Small intestine (tissue), 7 donors: Measurements from ENCODE around the gene PLCB3. TPM values are rescaled to one million over a fixed set of nuclear protein-coding genes. Genes with fewer than 3 reads are reported as not detected.

Source experiments
- DNase-seq, 2 donors: peaks; one replicate each; pipeline versions ENCODE4 v3.0.0 to v3.0.0-alpha.2; 2013
- FAIRE-seq: peaks from 2 replicates; lab custom pipeline; 2012; peaks lifted over from hg19 to GRCh38; lab: Jason Lieb, UNC
- H3K27ac ChIP-seq, 3 donors: one replicate each; pipeline ENCODE4 v1.5.1; 2013; ENCODE audit warnings: low read length in 2 of 3, mild to moderate bottlenecking in 2 of 3, control low read depth in 1 of 3, inconsistent platforms in 1 of 3, low read depth in 1 of 3, moderate library complexity in 1 of 3
- H3K27me3 ChIP-seq, 3 donors: one replicate each; pipeline ENCODE4 v1.6.1; 2013; ENCODE audit warnings: low read length in 3 of 3, inconsistent platforms in 1 of 3; ENCODE audit not compliant: control insufficient read depth in 3 of 3, insufficient read depth in 3 of 3
- H3K36me3 ChIP-seq, 3 donors: one replicate each; pipeline ENCODE4 v1.6.1; 2013; ENCODE audit warnings: low read length in 3 of 3, inconsistent platforms in 1 of 3, low read depth in 1 of 3, mild to moderate bottlenecking in 1 of 3, moderate library complexity in 1 of 3; ENCODE audit not compliant: control insufficient read depth in 3 of 3, insufficient read depth in 2 of 3
- H3K4me1 ChIP-seq, 3 donors: one replicate each; pipeline ENCODE4 v1.6.1; 2013; ENCODE audit warnings: low read length in 2 of 3, inconsistent platforms in 1 of 3, low read depth in 1 of 3, mild to moderate bottlenecking in 1 of 3, moderate library complexity in 1 of 3; ENCODE audit not compliant: control insufficient read depth in 3 of 3, insufficient read depth in 2 of 3
- H3K4me3 ChIP-seq, 3 donors: one replicate each; pipeline ENCODE4 v1.5.1; 2013; ENCODE audit warnings: low read length in 3 of 3, control low read depth in 1 of 3, inconsistent platforms in 1 of 3, low read depth in 1 of 3, mild to moderate bottlenecking in 1 of 3, moderate library complexity in 1 of 3
- H3K9me3 ChIP-seq, 2 donors: one replicate each; pipeline ENCODE4 v1.6.1; 2013; ENCODE audit warnings: low read depth in 1 of 2, low read length in 1 of 2; ENCODE audit not compliant: control insufficient read depth in 2 of 2, insufficient read depth in 1 of 2
- WGBS, 3 donors: extraction: QIAGEN DNeasy Blood & Tissue Kit; methylation state at CpG; one replicate each; pipeline ENCODE4 v1.1.7; 2013; 5-methylcytosine and 5-hydroxymethylcytosine counted together
- polyA plus RNA-seq, 4 donors: library from polyadenylated mRNA; stranded (reverse) in 3 of 4; unstranded in 1 of 4; fragments of 200-250 nt in 3 of 4; fragments of 120-200 nt in 1 of 4; gene quantifications; one replicate each; pipeline versions ENCODE4 v1.2.1 to v1.2.3, GENCODE V29; 2013
- donor health status: healthy with polysubstance abuse.
- donor health status: control.
- donor health status: control.
- donor health status: Bipolar disorder and iron deficiency.
- donor health status: healthy.

The PLCB3 gene
- polyA plus RNA-seq, 4 donors = 108 to 191 (median 125) TPM

DNA sequence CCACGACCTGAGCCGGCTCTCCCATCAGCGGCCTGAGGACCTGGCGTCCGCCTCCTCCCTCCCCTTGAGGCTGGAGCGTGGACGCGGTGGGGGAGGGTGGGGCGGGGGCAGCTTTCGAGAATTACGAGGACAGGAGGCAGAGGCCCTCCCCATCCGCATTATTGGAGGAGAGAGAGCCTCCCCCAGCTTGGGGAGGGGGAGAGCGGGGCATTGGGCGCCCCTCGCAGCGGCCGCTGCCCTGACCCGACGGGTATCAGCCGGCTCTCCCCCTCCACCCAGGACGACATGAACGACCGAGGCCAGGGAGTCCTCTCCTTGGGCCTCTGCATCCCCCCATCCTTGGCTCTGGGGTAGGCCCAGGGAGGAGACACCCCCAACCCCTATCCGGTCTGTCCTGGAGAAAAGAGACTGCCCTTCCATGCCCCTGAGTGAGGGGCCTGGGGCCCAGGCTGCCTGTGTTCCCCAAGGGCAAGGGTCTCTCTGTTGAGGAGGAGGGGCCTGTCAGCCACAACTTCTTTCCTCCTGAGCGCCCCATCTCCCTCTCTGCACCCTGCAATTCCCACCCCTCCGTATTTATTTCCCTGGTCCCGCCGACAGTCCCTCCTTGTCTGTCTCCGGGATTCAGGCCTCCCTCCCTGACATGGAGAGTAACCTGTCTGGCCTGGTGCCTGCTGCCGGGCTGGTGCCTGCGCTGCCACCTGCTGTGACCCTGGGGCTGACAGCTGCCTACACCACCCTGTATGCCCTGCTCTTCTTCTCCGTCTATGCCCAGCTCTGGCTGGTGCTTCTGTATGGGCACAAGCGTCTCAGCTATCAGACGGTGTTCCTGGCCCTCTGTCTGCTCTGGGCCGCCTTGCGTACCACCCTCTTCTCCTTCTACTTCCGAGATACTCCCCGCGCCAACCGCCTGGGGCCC, 34.8 kb downstream of the PLCB3 start:
- H3K4me1 ChIP-seq = peaks cover 0 to 20% (median 4%) of the 10 kb centered on the region in 3 donors
- WGBS, 3 donors = 24 to 28% (median 25%) methylated on average over 29 to 40 of the region's 40 CpGs
- DNase-seq = no peak
- H3K27ac ChIP-seq = peak overlapping the region in 2 of 3 donors; percentile 45 to 95
- peak overlapping the region; percentile 67 to 79 (median 71) for H3K4me3 ChIP-seq
- FAIRE-seq = no peak
- peaks cover 0 to 39% (median 0%) of the 10 kb centered on the region in 3 donors for H3K36me3 ChIP-seq
- H3K9me3 ChIP-seq = no peaks in the 10 kb centered on the region
- H3K27me3 ChIP-seq = peaks cover 0 to 13% (median 6%) of the 10 kb centered on the region in 3 donors

DNA sequence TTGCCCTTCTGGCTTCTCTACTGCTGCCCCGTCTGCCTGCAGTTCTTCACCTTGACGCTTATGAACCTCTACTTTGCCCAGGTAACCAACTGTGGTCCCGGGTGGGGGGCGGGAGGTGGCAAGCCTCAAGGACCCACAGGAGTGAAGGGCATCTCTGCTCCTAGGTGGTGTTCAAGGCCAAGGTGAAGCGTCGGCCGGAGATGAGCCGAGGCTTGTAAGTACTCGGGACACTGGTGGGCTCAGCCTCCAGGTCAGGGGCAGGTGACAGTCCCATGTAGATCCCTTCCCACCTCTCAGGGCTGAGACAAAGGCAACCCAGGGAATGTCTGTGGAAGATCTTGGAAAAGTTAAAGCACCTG, 35.5 kb downstream of the PLCB3 start:
- Histone ChIP-seq H3K27ac (no peak overlapping the region), H3K36me3 (peaks cover 0 to 34% (median 0%) of the 10 kb centered on the region in 3 donors), H3K9me3 (no peaks in the 10 kb centered on the region), H3K27me3 (peaks cover 2 to 16% (median 7%) of the 10 kb centered on the region in 3 donors), H3K4me3 (no peak overlapping the region), H3K4me1 (peaks cover 0 to 22% (median 4%) of the 10 kb centered on the region in 3 donors)
- 81 to 92% (median 85%) methylated on average over 9 of the region's 9 CpGs for whole genome bisulfite sequencing, 3 donors
- DNase-seq = no peak
- no peak for FAIRE-seq

DNA sequence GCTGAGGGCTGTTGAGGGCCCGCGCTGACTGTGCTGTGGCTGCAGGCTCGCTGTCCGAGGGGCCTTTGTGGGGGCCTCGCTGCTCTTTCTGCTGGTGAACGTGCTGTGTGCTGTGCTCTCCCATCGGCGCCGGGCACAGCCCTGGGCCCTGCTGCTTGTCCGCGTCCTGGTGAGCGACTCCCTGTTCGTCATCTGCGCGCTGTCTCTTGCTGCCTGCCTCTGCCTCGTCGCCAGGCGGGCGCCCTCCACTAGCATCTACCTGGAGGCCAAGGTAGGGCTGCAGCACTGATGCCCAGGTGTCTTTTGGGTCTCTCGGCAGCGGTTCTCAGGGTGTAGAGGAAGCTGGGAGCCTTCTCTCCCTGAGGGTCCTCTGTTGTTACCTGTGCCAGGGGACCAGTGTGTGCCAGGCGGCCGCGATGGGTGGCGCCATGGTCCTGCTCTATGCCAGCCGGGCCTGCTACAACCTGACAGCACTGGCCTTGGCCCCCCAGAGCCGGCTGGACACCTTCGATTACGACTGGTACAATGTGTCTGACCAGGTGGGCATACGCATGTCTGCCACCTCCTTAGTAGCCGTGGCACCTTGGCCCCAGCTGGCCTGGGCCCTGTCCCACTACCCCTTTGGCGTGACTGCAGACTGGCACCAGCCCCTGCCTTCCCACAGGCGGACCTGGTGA, 36.5 kb downstream of the PLCB3 start:
- 95 to 96% (median 95%) methylated on average over 32 to 33 of the region's 33 CpGs for WGBS, 3 donors
- Histone ChIP-seq H3K4me3 (no peak overlapping the region), H3K4me1 (peaks cover 0 to 22% (median 4%) of the 10 kb centered on the region in 3 donors), H3K27ac (no peak overlapping the region), H3K9me3 (no peaks in the 10 kb centered on the region), H3K27me3 (peaks cover 7 to 24% (median 8%) of the 10 kb centered on the region in 3 donors), H3K36me3 (peaks cover 0 to 25% (median 0%) of the 10 kb centered on the region in 3 donors)
- DNase-seq (no peak), FAIRE-seq (no peak)

DNA sequence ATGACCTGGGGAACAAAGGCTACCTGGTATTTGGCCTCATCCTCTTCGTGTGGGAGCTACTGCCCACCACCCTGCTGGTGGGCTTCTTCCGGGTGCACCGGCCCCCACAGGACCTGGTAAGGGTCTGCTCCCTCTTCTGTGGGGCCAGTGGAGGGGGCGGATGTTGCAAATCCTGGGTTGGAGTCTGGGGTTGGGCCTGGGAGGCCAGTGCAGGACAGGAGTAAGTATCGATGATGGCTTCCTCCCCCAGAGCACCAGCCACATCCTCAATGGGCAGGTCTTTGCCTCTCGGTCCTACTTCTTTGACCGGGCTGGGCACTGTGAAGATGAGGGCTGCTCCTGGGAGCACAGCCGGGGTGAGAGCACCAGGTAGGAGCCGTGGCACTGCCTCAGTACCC, 37.0 kb downstream of the PLCB3 start:
- Histone ChIP-seq H3K36me3 (peaks cover 0 to 20% (median 0%) of the 10 kb centered on the region in 3 donors), H3K4me1 (peaks cover 0 to 21% (median under 1%) of the 10 kb centered on the region in 3 donors), H3K9me3 (no peaks in the 10 kb centered on the region), H3K27me3 (peaks cover 7 to 29% (median 9%) of the 10 kb centered on the region in 3 donors), H3K27ac (no peak overlapping the region), H3K4me3 (no peak overlapping the region)
- no peak for DNase-seq
- 89 to 99% (median 94%) methylated on average over 9 of the region's 9 CpGs for WGBS, 3 donors
- no peak for FAIRE-seq

DNA sequence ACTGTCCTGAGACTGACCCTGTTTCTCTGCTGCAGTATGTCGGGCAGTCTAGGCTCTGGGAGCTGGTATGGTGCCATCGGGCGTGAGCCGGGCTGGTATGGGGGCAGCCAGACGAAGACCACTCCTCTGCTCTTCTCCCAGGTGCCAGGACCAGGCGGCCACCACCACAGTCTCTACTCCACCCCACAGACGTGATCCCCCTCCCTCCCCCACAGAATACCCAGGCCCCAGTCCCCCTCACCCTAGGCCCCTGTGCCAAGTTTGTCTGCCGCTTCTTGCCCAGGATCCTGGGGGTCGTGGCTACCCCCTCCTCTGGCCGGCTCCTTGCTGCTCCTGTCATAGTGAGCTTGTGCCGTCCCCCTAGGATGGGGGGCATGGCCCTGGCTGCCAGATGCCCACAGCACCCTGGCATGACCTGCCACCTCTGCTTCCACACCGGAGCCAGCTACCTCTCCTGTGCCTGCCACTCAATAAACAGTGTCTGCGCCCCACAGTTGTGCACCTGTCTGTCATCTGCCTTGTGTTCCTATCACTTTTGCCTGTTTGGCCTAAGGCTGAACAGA, 37.8 kb downstream of the PLCB3 start:
- Histone ChIP-seq H3K27me3 (peaks cover 9 to 36% (median 10%) of the 10 kb centered on the region in 3 donors), H3K27ac (no peak overlapping the region), H3K4me3 (no peak overlapping the region), H3K36me3 (peaks cover 0 to 18% (median 0%) of the 10 kb centered on the region in 3 donors), H3K4me1 (peaks cover 0 to 13% (median 0%) of the 10 kb centered on the region in 3 donors), H3K9me3 (no peaks in the 10 kb centered on the region)
- DNase-seq = no peak
- FAIRE-seq = no peak
- 91 to 93% (median 93%) methylated on average over 12 to 13 of the region's 13 CpGs for WGBS, 3 donors

DNA sequence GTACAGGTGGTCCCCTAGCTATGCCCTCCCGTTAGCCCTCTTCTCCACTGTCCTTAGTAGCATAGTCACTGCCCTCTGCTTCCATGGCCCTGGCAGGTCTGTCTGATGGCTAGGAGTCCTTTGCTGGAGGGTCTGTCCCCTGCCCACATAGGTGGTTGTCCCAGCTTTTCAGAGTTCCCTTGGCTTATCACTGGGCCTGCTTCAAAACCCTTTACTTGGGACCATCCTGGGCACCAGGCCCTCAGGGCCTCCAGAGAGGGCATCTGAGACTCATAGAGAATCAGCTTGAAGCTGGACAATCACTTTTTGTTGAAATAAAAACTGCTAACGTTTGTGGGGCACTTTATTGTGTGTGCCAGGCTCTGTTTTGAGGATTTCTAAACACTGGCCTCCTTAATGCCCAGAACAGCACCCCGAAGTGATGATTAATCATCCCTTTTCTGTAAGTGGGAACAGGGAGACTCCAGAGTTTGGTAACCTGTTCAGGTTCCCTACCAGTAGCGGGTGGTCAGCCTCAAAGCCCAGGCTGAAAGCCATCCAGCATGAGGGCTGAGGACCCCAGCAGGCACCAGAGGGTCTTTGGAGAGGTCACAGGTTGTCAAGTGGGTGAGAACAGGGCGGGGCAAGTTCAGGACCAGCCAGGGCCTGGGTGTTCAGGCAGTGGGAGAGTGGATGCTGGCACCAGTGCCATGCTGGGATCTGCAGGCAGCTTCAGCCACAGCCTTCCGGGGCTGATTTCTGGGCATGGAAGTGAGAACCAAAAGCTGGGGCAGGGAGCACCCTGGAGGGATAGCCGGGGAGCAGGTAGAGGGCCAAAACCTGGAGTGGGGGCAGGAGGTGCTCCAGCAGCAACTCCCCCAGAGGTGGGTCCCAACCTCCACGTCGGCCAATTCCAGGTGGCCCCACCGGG, 39.3 kb downstream of the PLCB3 start:
- DNase-seq (no peak), FAIRE-seq (no peak)
- peaks cover 11 to 51% (median 17%) of the 10 kb centered on the region in 3 donors for H3K27me3 ChIP-seq
- H3K4me3 ChIP-seq = no peak overlapping the region
- no peaks in the 10 kb centered on the region for H3K9me3 ChIP-seq
- H3K27ac ChIP-seq = no peak overlapping the region
- WGBS, 3 donors = 48 to 53% (median 53%) methylated on average over 8 to 10 of the region's 10 CpGs
- H3K36me3 ChIP-seq = peaks cover 0 to 16% (median 0%) of the 10 kb centered on the region in 3 donors
- peaks cover 0 to 10% (median 0%) of the 10 kb centered on the region in 3 donors for H3K4me1 ChIP-seq

DNA sequence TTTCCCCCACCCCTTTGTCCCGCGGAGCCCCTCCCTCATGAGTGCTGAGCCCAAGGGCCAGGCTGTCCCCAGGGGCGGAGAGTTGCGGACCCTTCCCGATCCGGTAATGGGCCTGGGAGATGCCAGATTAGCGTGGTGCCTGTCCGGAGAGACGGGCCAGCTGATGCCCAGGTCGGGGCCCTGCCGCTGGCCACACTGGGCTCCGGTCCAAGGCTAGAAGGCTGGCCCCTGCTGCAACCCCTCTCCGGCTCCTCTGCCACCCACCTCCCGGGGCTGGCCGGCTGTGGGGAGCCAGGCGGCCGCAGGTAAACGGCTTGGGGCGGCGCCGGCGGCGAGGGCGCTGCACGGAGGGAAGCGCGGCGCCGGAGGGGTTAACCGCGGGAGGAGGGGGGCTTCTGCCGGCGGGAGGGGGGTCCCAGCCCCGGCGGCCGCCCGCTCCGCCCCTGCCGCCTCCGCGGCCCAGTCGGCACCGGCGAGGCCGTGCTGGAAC, 40.0 kb downstream of the PLCB3 start, which contains the start of gene KCNK4:
TSS of gene KCNK4 (plus strand) at position 41 of the 490 bp plus-strand sequence. CDS start 1,717 bp downstream, outside the sequence.
- H3K4me1 ChIP-seq = peaks cover 0 to 5% (median 0%) of the 10 kb centered on the region in 3 donors
- no peak for DNase-seq
- peaks cover 0 to 16% (median 0%) of the 10 kb centered on the region in 3 donors for H3K36me3 ChIP-seq
- no peaks in the 10 kb centered on the region for H3K9me3 ChIP-seq
- H3K27ac ChIP-seq = no peak within 1 kb of the TSS
- H3K4me3 ChIP-seq = peak within 1 kb of the TSS in 1 of 3 donors; percentile 40
- 2 to 10% (median 3%) methylated on average over 31 to 45 of the region's 45 CpGs for WGBS, 3 donors
- H3K27me3 ChIP-seq = peaks cover 12 to 58% (median 18%) of the 10 kb centered on the region in 3 donors
- FAIRE-seq = no peak
